Caco-2 (cell line): ENCODE results near the gene CAPSL. TPM values are rescaled to one million over a fixed set of nuclear protein-coding genes. Genes with fewer than 3 reads are reported as not detected.

Experiments used
- BruUV-seq: library from RNA; stranded (reverse); fragments of 400-500 nt; replicated peaks from 2 replicates; lab custom pipeline; 2021; lab: Mats Ljungman, UMichigan
- CTCF ChIA-PET: fragments of 300-600 bp; sonication (Branson Sonifier 250); formaldehyde crosslinking; loops from one replicate; lab custom pipeline; 2022; ENCODE audit warnings: antibody characterized with exemption; lab: Charles Lee
- POLR2A ChIA-PET: fragments of 300-600 bp; sonication (Branson Sonifier 250); formaldehyde crosslinking; loops from one replicate; lab custom pipeline; 2022; ENCODE audit warnings: antibody characterized with exemption; lab: Charles Lee
- DNase-seq, 2 experiments: peaks; one replicate each; pipeline versions ENCODE4 v3.0.0 to v3.0.0-alpha.2; 2020 to 2022
- H3K27me3 ChIP-seq: replicated peaks from 2 replicates; pipeline ENCODE4 v1.6.0; 2011; ENCODE audit warnings: low read length; ENCODE audit not compliant: control insufficient read depth, insufficient read depth
- H3K36me3 ChIP-seq: 2 replicates; pipeline ENCODE4 v1.5.1; 2011; ENCODE audit warnings: low read length; ENCODE audit not compliant: control insufficient read depth, insufficient read depth
- H3K4me1 ChIP-seq: fragments of 250-450 bp; sonication (Bioruptor Pico); 2 replicates; pipeline ENCODE4 v1.5.1; 2020; ENCODE audit warnings: mild to moderate bottlenecking
- H3K4me3 ChIP-seq: 2 replicates; pipeline ENCODE4 v1.5.1; 2011; ENCODE audit warnings: low read depth, mild to moderate bottlenecking, control low read depth, low read length
- H3K9me3 ChIP-seq: fragments of 250-450 bp; sonication (Bioruptor Pico); 2 replicates; pipeline ENCODE4 v1.5.1; 2020; ENCODE audit warnings: mild to moderate bottlenecking, moderate library complexity
- H3K27ac Mint-ChIP-seq: one replicate; pipeline ENCODE4 v1.8.0; 2022; ENCODE audit warnings: mixed read lengths; ENCODE audit not compliant: unreplicated experiment
- H3K27me3 Mint-ChIP-seq: one replicate; pipeline ENCODE4 v1.8.0; 2022; ENCODE audit warnings: mixed read lengths; ENCODE audit not compliant: insufficient read depth, unreplicated experiment
- H3K36me3 Mint-ChIP-seq: one replicate; pipeline ENCODE4 v1.8.0; 2022; ENCODE audit warnings: mild to moderate bottlenecking, mixed read lengths; ENCODE audit not compliant: insufficient read depth, unreplicated experiment
- H3K4me1 Mint-ChIP-seq: one replicate; pipeline ENCODE4 v1.8.0; 2022; ENCODE audit warnings: low read depth, mixed read lengths; ENCODE audit not compliant: unreplicated experiment
- H3K4me3 Mint-ChIP-seq: one replicate; pipeline ENCODE4 v1.8.0; 2022; ENCODE audit warnings: mild to moderate bottlenecking, moderate library complexity, mixed read lengths; ENCODE audit not compliant: unreplicated experiment
- H3K9me3 Mint-ChIP-seq: one replicate; pipeline ENCODE4 v1.8.0; 2022; ENCODE audit warnings: mixed read lengths; ENCODE audit not compliant: unreplicated experiment
- CTCF ChIP-seq, 2 experiments: fragments of 200-600 bp in 1 of 2; IDR thresholded peaks; 1 replicate in 1 of 2; 2 replicates in 1 of 2; pipeline versions ENCODE4 v1.5.1 to v1.8.0; 2011 to 2022; ENCODE audit warnings: antibody characterized with exemption in 1 of 2, control low read depth in 1 of 2, inconsistent platforms in 1 of 2, low read depth in 1 of 2, low read length in 1 of 2, mild to moderate bottlenecking in 1 of 2, moderate library complexity in 1 of 2; ENCODE audit not compliant: insufficient read depth in 1 of 2, severe bottlenecking in 1 of 2, unreplicated experiment in 1 of 2
- intact Hi-C: fragments of 100-400 bp; cut with micrococcal nuclease; formaldehyde crosslinking; loops from one replicate; pipeline ENCODE4 v1.10.0; 2022; ENCODE audit not compliant: unreplicated experiment
- total RNA-seq: library from RNA; stranded (reverse); gene quantifications from 2 replicates; pipeline ENCODE4 v1.2.3, GENCODE V29; 2022

Gene CAPSL
- total RNA-seq, 1 experiment from 2014 or later, result not detected

GRCh38 chr5:35890021-35891020, 48.1 kb downstream of the CAPSL start:
- Mint-ChIP-seq H3K9me3 (no peaks in the 10 kb centered on the region), H3K27ac (no peak overlapping the region), H3K36me3 (no peaks in the 10 kb centered on the region), H3K4me3 (no peak overlapping the region), H3K4me1 (no peaks in the 10 kb centered on the region), H3K27me3 (no peaks in the 10 kb centered on the region)
- H3K4me1 ChIP-seq, result no peaks in the 10 kb centered on the region
- intact Hi-C loops, result no loop called here
- ChIA-PET POLR2A (no interaction called here), CTCF (no interaction called here)
- H3K36me3 ChIP-seq, result no peaks in the 10 kb centered on the region
- no peaks in the 10 kb centered on the region for H3K27me3 ChIP-seq
- no TSS peak for BruUV-seq
- TF ChIP-seq CTCF (IDR thresholded peaks at IDR 0.05; ENCODE audit: insufficient read depth in 1 of 2, low read depth in 1 of 2, low read length in 1 of 2, severe bottlenecking in 1 of 2, unreplicated experiment in 1 of 2), result no peak
- DNase-seq, result no peak
- H3K9me3 ChIP-seq, result no peaks in the 10 kb centered on the region
- no peak overlapping the region for H3K4me3 ChIP-seq

- Histone ChIP-seq H3K27me3 (no peaks in the 10 kb centered on the region), H3K4me1 (no peaks in the 10 kb centered on the region), H3K4me3 (no peak overlapping the region), H3K9me3 (no peaks in the 10 kb centered on the region), H3K36me3 (no peaks in the 10 kb centered on the region)
- ChIA-PET CTCF (no interaction called here), POLR2A (no interaction called here)
- BruUV-seq, result no TSS peak
- TF ChIP-seq CTCF (IDR thresholded peaks at IDR 0.05; ENCODE audit: insufficient read depth in 1 of 2, low read depth in 1 of 2, low read length in 1 of 2, severe bottlenecking in 1 of 2, unreplicated experiment in 1 of 2), result no peak
- Mint-ChIP-seq H3K4me1 (no peaks in the 10 kb centered on the region), H3K27ac (no peak overlapping the region), H3K27me3 (peaks cover 7% of the 10 kb centered on the region), H3K4me3 (no peak overlapping the region), H3K36me3 (no peaks in the 10 kb centered on the region), H3K9me3 (no peaks in the 10 kb centered on the region)
- DNase-seq, result no peak
- intact Hi-C loops, result no loop called here
Observed at GRCh38 chr5:35887321-35888100, 50.9 kb downstream of the CAPSL start.

GRCh38 chr5:35886381-35886780, 52.0 kb downstream of the CAPSL start:
- Histone ChIP-seq H3K9me3 (no peaks in the 10 kb centered on the region), H3K4me3 (no peak overlapping the region), H3K27me3 (no peaks in the 10 kb centered on the region), H3K36me3 (no peaks in the 10 kb centered on the region), H3K4me1 (no peaks in the 10 kb centered on the region)
- H3K27me3 Mint-ChIP-seq, result peaks cover 9% of the 10 kb centered on the region
- TF ChIP-seq CTCF (IDR thresholded peaks at IDR 0.05; ENCODE audit: insufficient read depth in 1 of 2, low read depth in 1 of 2, low read length in 1 of 2, severe bottlenecking in 1 of 2, unreplicated experiment in 1 of 2), result no peak
- BruUV-seq, result no TSS peak
- H3K27ac Mint-ChIP-seq, result no peak overlapping the region
- H3K36me3 Mint-ChIP-seq, result no peaks in the 10 kb centered on the region
- DNase-seq, result no peak
- no peaks in the 10 kb centered on the region for H3K9me3 Mint-ChIP-seq
- CTCF ChIA-PET, result no interaction called here
- no peaks in the 10 kb centered on the region for H3K4me1 Mint-ChIP-seq
- H3K4me3 Mint-ChIP-seq, result no peak overlapping the region
- intact Hi-C loops, result no loop called here
- POLR2A ChIA-PET, result no interaction called here
